Activated CD4-positive, alpha-beta memory T cell treated with anti-CD3 and anti-CD28 coated beads for 36 hours (primary cell): ENCODE measurements around the gene RNF125. TPM values are rescaled to one million over a fixed set of nuclear protein-coding genes. Genes with fewer than 3 reads are reported as not detected.

Experiments used
- CTCF ChIA-PET: fragments of 350-600 bp; sonication (Branson Sonifier 250); formaldehyde crosslinking; loops from one replicate; lab custom pipeline; 2021; ENCODE audit warnings: antibody characterized with exemption, inconsistent platforms; lab: Charles Lee
- POLR2A ChIA-PET: fragments of 350-600 bp; sonication (Branson Sonifier 250); formaldehyde crosslinking; loops from one replicate; lab custom pipeline; 2021; ENCODE audit warnings: antibody characterized with exemption; lab: Charles Lee
- DNase-seq: peaks from one replicate; pipeline ENCODE4 v3.0.0-alpha.2; 2020
- H3K27ac Mint-ChIP-seq: one replicate; pipeline ENCODE4 v1.8.0; 2021; ENCODE audit warnings: mixed read lengths
- H3K27me3 Mint-ChIP-seq: one replicate; pipeline ENCODE4 v1.8.0; 2021; ENCODE audit warnings: mixed read lengths
- H3K36me3 Mint-ChIP-seq: one replicate; pipeline ENCODE4 v1.8.0; 2021; ENCODE audit warnings: mixed read lengths
- H3K4me1 Mint-ChIP-seq: one replicate; pipeline ENCODE4 v1.8.0; 2021; ENCODE audit warnings: low read depth, mixed read lengths
- H3K4me3 Mint-ChIP-seq: one replicate; pipeline ENCODE4 v1.8.0; 2021; ENCODE audit warnings: mild to moderate bottlenecking, mixed read lengths
- H3K9me3 Mint-ChIP-seq: one replicate; pipeline ENCODE4 v1.8.0; 2021; ENCODE audit warnings: mixed read lengths
- intact Hi-C: fragments of 100-400 bp; cut with micrococcal nuclease; formaldehyde crosslinking; loops from one replicate; pipeline ENCODE4 v1.15.1; 2023
- total RNA-seq, 2 experiments: library from RNA; stranded (reverse); gene quantifications; one replicate each; pipeline ENCODE4 v1.2.3, GENCODE V29; 2021

The RNF125 gene
- total RNA-seq, 2 experiments from 2014 or later: 36.8 to 37.6 TPM

- DNase-seq: no peak
- H3K9me3 Mint-ChIP-seq: no peaks in the 10 kb centered on the region
- no peaks in the 10 kb centered on the region for H3K27me3 Mint-ChIP-seq
- intact Hi-C loops: no loop called here
- H3K4me1 Mint-ChIP-seq: peaks cover 49% of the 10 kb centered on the region
- H3K36me3 Mint-ChIP-seq: peaks cover 42% of the 10 kb centered on the region
- H3K4me3 Mint-ChIP-seq: no peak overlapping the region
- no peak overlapping the region for H3K27ac Mint-ChIP-seq
- ChIA-PET POLR2A (interaction anchor here (0.8 kb wide), 1 partner anchor 72 kb away, joined by 3 read pairs; no protein-coding TSS in a partner anchor), CTCF (no interaction called here)
Measured at GRCh38 chr18:32112826-32113225, 94.2 kb downstream of the RNF125 start.

- no peaks in the 10 kb centered on the region for H3K27me3 Mint-ChIP-seq
- POLR2A ChIA-PET: interaction anchor here (0.6 kb wide), 1 partner anchor 95 kb away, joined by 3 read pairs; no protein-coding TSS in a partner anchor
- no peak for DNase-seq
- H3K36me3 Mint-ChIP-seq: peaks cover 43% of the 10 kb centered on the region
- CTCF ChIA-PET: no interaction called here
- peaks cover 43% of the 10 kb centered on the region for H3K4me1 Mint-ChIP-seq
- no peaks in the 10 kb centered on the region for H3K9me3 Mint-ChIP-seq
- intact Hi-C loops: no loop called here
- no peak overlapping the region for H3K27ac Mint-ChIP-seq
- no peak overlapping the region for H3K4me3 Mint-ChIP-seq
Measured at GRCh38 chr18:32114293-32114942, 95.8 kb downstream of the RNF125 start.

- Mint-ChIP-seq H3K4me3 (no peak overlapping the region), H3K36me3 (peaks cover 41% of the 10 kb centered on the region), H3K27me3 (no peaks in the 10 kb centered on the region), H3K9me3 (no peaks in the 10 kb centered on the region), H3K4me1 (peaks cover 5% of the 10 kb centered on the region), H3K27ac (no peak overlapping the region)
- no peak for DNase-seq
- CTCF ChIA-PET: no interaction called here
- intact Hi-C loops: no loop called here
- POLR2A ChIA-PET: no interaction called here
Measured at GRCh38 chr18:32122039-32122438, 103.4 kb downstream of the RNF125 start.

Other genes starting within 250 kb of the RNF125 start
- gene TRAPPC8, start 75.7 kb upstream of the RNF125 start, total RNA-seq: 10 to 100 TPM; 30.4 to 34.2 TPM
- gene RNF138, start 73.0 kb downstream of the RNF125 start, total RNA-seq: 10 to 100 TPM; 83.7 to 88.3 TPM
- under 1 TPM in 1 of 2 experiments, not detected in 1; 0.10 TPM for gene MEP1B, start 171.2 kb downstream of the RNF125 start, total RNA-seq